CD4-positive, alpha-beta T cell treated with Interferon gamma for 1 hour (primary cell): ENCODE data around the gene ASCC3.
"Not testable (repeated sequence)": the region's sequence is repeated elsewhere in the genome, so short reads cannot be mapped to it uniquely, and the experiment has no call there.

ENCODE experiments used
- DNase-seq: peaks from one replicate; pipeline ENCODE4 v3.0.0-alpha.2; 2020

ASCC3 gene

GRCh38 chr6:100880149-100880852 is 828 bp downstream of the ASCC3 start:
- no peak for DNase-seq

GRCh38 chr6:100879317-100879716 is 1.8 kb downstream of the ASCC3 start:
- no peak for DNase-seq

GRCh38 chr6:100877851-100878250 is 3.3 kb downstream of the ASCC3 start:
- no peak for DNase-seq

- no peak for DNase-seq
Measured at GRCh38 chr6:100876251-100876650, 4.9 kb downstream of the ASCC3 start.

- DNase-seq: no peak
Measured at GRCh38 chr6:100865525-100865924, 15.6 kb downstream of the ASCC3 start.

- no peak for DNase-seq
Measured at GRCh38 chr6:100862063-100862462, 19.1 kb downstream of the ASCC3 start.

GRCh38 chr6:100856146-100856545 is 25.0 kb downstream of the ASCC3 start:
- DNase-seq: no peak

- no peak for DNase-seq
Measured at GRCh38 chr6:100851819-100852218, 29.3 kb downstream of the ASCC3 start.

GRCh38 chr6:100850174-100850573 is 31.0 kb downstream of the ASCC3 start:
- no peak for DNase-seq

GRCh38 chr6:100846276-100846675 is 34.9 kb downstream of the ASCC3 start:
- DNase-seq: no peak

- no peak for DNase-seq
Measured at GRCh38 chr6:100845676-100846075, 35.5 kb downstream of the ASCC3 start.

GRCh38 chr6:100839419-100839818 is 41.7 kb downstream of the ASCC3 start:
- DNase-seq: no peak

- no peak for DNase-seq
Measured at GRCh38 chr6:100838011-100838410, 43.1 kb downstream of the ASCC3 start.

GRCh38 chr6:100833972-100834574 is 47.1 kb downstream of the ASCC3 start:
- no peak for DNase-seq

GRCh38 chr6:100829077-100829595 is 52.0 kb downstream of the ASCC3 start:
- not testable (repeated sequence) for DNase-seq

- no peak for DNase-seq
Measured at GRCh38 chr6:100823041-100823440, 58.1 kb downstream of the ASCC3 start.

- no peak for DNase-seq
Measured at GRCh38 chr6:100818066-100818465, 63.1 kb downstream of the ASCC3 start.

- no peak for DNase-seq
Measured at GRCh38 chr6:100810015-100810414, 71.1 kb downstream of the ASCC3 start.

GRCh38 chr6:100809346-100809745 is 71.8 kb downstream of the ASCC3 start:
- no peak for DNase-seq

GRCh38 chr6:100808638-100809275 is 72.4 kb downstream of the ASCC3 start:
- DNase-seq: no peak

GRCh38 chr6:100806296-100806695 is 74.8 kb downstream of the ASCC3 start:
- DNase-seq: no peak

GRCh38 chr6:100803264-100804045 is 77.7 kb downstream of the ASCC3 start:
- no peak for DNase-seq

GRCh38 chr6:100801036-100801435 is 80.1 kb downstream of the ASCC3 start:
- DNase-seq: no peak
